Stimulated activated CD4-positive, alpha-beta T cell treated with anti-CD3 and anti-CD28 coated beads, Interleukin-15, amount 100 ng/mL, for 1 hour (primary cell): ENCODE results near the gene SLC2A10.

ENCODE experiments used
- DNase-seq, 2 donors: peaks; one replicate each; pipeline ENCODE4 v3.0.0-alpha.2; 2020; ENCODE audit warnings: low read depth in 1 of 2, low spot score in 1 of 2

Gene SLC2A10

DNA sequence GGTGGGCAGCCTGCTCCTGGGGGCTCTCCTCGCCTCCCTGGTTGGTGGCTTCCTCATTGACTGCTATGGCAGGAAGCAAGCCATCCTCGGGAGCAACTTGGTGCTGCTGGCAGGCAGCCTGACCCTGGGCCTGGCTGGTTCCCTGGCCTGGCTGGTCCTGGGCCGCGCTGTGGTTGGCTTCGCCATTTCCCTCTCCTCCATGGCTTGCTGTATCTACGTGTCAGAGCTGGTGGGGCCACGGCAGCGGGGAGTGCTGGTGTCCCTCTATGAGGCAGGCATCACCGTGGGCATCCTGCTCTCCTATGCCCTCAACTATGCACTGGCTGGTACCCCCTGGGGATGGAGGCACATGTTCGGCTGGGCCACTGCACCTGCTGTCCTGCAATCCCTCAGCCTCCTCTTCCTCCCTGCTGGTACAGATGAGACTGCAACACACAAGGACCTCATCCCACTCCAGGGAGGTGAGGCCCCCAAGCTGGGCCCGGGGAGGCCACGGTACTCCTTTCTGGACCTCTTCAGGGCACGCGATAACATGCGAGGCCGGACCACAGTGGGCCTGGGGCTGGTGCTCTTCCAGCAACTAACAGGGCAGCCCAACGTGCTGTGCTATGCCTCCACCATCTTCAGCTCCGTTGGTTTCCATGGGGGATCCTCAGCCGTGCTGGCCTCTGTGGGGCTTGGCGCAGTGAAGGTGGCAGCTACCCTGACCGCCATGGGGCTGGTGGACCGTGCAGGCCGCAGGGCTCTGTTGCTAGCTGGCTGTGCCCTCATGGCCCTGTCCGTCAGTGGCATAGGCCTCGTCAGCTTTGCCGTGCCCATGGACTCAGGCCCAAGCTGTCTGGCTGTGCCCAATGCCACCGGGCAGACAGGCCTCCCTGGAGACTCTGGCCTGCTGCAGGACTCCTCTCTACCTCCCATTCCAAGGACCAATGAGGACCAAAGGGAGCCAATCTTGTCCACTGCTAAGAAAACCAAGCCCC lies 16.0 kb downstream of the SLC2A10 start:
- DNase-seq = no peak

DNA sequence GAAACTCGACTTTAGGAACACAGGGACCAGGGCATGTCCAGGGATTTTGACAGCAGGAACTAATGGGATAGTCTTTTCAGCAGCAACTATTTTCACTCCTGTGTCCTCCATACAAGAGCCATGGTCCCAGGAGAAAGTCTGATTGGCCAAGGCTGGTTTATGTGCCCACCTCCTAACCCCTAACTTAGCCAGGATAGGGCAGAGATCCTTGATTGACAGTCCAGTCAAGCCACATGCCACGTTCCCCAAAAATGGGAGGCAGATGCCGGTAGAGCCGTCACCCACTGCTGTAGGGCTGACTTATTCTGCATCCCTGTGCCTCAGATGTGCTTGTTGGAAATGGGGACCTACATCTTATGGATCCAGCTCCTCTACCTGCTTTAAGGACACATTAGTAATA lies 22.3 kb downstream of the SLC2A10 start:
- no peak for DNase-seq

- DNase-seq = no peak
Observed at GRCh38 chr20:46735436-46735835, 26.0 kb downstream of the SLC2A10 start.

DNA sequence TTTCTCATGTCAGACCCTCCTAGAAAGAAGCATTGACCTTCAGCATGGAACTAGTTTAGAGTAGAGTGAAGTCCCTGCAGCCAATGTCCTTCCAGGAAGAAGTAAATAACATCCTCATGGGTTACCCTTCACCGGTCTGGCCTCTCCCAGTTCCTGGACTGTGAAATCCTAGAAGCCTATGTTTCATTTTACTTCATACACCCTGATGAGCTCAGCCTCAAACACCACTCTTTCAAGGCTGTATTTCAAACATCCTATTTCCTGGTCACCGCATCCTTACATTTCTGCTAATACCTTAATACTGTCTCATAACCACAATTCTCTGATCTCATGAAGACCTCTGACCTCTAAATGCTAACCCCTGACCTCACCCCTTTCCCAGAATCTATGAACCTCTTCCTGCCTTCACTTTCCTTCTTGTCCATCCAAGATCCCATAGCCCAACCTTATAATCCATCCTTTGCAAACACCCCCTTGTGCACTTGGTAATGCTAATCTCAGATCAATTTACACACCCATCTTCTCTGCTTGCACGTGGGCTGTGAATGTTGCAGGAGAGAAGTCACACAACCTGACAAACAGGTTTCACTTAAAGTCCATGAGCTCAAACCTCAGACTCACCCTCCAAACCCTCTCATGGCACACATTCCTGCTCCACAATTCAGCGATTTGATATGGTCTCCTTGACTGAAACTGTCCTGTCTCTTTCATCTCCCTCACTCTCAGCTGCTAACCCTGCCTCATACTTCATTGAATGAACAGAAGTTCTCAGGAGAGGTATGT lies 30.2 kb downstream of the SLC2A10 start:
- no peak for DNase-seq

DNA sequence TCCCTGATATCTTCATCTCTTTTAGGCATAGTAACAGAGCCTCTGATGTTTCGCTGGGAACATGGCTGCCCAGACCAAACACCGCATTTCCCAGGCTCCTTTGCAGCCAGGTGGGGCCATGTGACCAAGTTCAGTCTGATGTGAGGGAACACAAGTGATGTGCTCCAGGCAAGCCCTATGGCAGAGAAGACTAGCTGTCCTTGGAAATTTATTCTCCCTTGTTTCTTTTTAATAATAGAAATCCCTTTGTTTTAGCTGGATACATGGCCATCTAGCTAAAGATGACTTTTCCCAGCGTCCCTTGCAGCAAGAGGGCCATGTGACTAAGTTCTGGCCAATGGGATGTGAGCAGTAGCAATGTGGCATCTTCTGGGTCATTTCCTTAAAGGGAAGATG lies 30.8 kb downstream of the SLC2A10 start:
- no peak for DNase-seq

DNA sequence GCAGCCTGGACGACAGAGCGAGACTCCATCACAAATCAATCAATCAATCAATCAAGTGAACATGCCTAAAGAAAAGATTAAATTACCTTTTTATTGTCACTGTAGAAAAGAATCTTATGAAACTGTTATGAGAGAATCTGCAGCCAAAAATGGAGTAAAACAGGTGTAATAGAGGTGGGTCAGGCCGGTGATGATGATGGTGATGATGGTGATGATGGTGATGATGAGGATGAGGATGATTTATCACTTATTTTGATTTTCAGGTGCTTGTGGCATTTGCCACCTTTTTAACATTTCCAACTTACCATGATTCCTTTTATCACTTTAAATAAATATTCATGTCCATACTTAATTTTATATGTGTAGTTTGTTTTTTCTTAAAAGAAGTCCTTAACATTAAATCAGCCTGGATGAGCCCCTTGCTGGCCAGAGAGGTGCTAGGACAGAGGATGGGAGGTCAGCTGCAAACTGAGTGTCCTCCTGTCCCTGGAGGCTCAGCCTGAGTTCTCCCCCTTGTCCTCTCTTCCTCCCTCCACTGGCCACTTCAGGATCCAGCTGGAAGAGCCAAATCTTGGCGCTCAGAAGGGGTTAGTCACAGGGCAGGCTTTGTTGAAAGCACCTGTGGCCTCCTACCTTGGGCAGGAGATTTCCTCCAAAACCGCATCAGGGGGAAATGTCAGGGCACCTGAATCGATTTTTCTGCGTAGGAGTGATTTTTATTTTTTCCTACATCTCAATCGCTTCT lies 32.6 kb downstream of the SLC2A10 start:
- no peak for DNase-seq

- no peak for DNase-seq
Observed at GRCh38 chr20:46742669-46743045, 33.2 kb downstream of the SLC2A10 start.

- DNase-seq = no peak
Observed at GRCh38 chr20:46743088-46743487, 33.6 kb downstream of the SLC2A10 start.

- no peak for DNase-seq
Observed at GRCh38 chr20:46746956-46747526, 37.6 kb downstream of the SLC2A10 start.

DNA sequence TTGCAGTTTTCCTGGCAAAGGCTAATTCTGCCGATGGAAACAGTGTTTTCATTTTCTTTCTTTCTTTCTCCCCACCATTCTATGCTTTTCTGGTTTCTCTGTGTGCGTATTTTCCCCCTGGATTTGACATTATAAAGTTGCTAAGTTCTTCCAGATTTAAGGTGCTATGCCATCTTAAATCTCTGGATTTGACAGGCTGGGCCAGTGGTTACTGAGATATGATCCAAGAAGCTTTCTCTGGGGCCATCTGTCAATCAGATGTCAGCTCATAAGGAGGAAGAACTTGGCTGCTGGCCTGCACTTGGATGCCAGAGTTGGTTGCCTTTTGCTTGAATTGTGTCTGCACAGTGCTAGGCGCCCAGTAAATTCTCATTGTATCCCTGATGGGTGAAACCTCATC lies 39.7 kb downstream of the SLC2A10 start:
- no peak for DNase-seq

GRCh38 chr20:46751856-46752255 lies 42.4 kb downstream of the SLC2A10 start:
- DNase-seq = no peak

DNA sequence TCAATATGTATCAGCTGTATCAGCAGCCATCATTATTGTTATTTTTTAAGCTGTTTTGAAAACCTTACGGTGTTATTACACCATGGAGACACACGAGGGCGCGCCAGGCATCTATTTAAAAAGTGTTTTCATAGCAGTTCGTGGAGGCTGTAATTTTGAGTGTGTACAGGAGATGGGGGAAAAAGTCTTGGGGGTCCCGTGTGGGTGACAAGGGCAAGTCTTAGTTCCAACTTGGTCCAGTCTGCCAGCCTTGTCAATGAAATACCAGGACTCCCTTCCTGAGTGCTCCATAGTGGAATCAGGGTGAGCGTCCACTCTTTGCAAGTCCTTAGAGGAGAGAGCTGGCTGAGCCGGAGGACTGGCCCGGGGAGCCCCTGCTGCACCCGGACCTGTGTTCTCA lies 43.3 kb downstream of the SLC2A10 start:
- DNase-seq = peak in 1 of 2 donors; percentile 33

GRCh38 chr20:46755483-46756413 lies 46.3 kb downstream of the SLC2A10 start:
- DNase-seq = no peak

DNA sequence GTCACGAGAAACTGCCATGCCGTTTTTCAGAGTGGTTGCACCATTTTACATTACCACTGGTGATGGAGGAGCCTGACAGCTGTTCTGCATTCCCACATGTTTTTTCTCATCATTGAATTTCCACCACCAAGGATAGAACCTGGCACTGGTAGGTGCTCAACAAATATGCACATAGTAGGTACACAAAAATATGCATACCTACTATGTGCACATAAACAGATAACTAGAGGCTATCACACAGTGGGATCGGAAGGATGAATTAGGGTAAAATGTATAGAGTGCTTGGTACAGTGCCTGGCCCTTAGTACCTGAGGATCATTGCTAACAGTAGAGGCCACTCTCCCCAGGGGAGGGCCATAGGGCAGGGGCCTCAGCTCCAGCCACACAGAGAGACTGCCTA lies 47.0 kb downstream of the SLC2A10 start:
- DNase-seq = no peak

DNA sequence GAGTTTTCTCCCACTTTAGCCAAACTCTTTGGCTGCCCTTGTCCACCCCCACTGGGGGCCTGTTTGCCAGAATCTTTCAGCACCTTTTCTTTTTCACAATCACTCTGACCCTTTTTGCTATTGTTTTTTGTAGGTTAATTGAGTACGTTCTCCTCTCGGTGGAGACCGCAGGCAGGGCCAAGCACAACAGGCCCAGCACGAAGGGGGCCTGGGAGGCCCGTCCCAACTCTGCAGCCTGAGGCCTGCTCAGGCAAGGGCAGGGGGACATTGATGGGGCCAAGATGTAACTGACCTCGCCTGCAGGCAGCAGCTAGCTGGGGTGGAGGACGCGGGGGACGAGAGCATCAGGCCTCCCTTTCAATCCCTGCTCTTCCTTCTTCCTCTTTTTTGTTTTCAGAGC lies 47.7 kb downstream of the SLC2A10 start:
- no peak for DNase-seq

- DNase-seq = peak; percentile 14 to 26
Observed at GRCh38 chr20:46757754-46758678, 48.6 kb downstream of the SLC2A10 start.

- no peak for DNase-seq
Observed at GRCh38 chr20:46758929-46759669, 49.6 kb downstream of the SLC2A10 start.

- no peak for DNase-seq
Observed at GRCh38 chr20:46761566-46761965, 52.1 kb downstream of the SLC2A10 start.
